Breast epithelium (tissue), 4 donors: ENCODE results near the gene MYO6. TPM values are rescaled to one million over a fixed set of nuclear protein-coding genes. Genes with fewer than 3 reads are reported as not detected.

Source experiments
- DNase-seq, 2 donors: peaks; one replicate each; pipeline ENCODE4 v3.0.0-alpha.2; 2019; ENCODE audit warnings: low spot score in 2 of 2
- H3K27ac ChIP-seq, 2 donors: fragments of 200-600 bp; sonication (generic) in 1 of 2; one replicate each; pipeline ENCODE4 v1.5.1; 2016 to 2019; ENCODE audit warnings: mild to moderate bottlenecking in 1 of 2
- H3K27me3 ChIP-seq, 2 donors: fragments of 200-600 bp; sonication (generic) in 1 of 2; one replicate each; pipeline versions ENCODE4 v1.5.1 to v1.6.0; 2017 to 2019; ENCODE audit warnings: control low read depth in 1 of 2, mild to moderate bottlenecking in 1 of 2
- H3K36me3 ChIP-seq: fragments of 200-600 bp; one replicate; pipeline ENCODE4 v1.5.1; 2019
- H3K4me1 ChIP-seq, 2 donors: fragments of 200-600 bp; sonication (generic); one replicate each; pipeline ENCODE4 v1.5.1; 2016 to 2019; ENCODE audit warnings: control low read depth in 1 of 2
- H3K4me3 ChIP-seq, 3 donors: fragments of 200-600 bp; sonication (generic); 1 replicate in 2 of 3; 2 replicates in 1 of 3; pipeline ENCODE4 v1.5.1; 2016 to 2019; ENCODE audit warnings: mild to moderate bottlenecking in 3 of 3, moderate library complexity in 2 of 3
- H3K9me3 ChIP-seq, 2 donors: fragments of 200-600 bp; sonication (generic) in 1 of 2; one replicate each; pipeline ENCODE4 v1.5.1; 2016 to 2019; ENCODE audit warnings: control low read depth in 1 of 2
- CTCF ChIP-seq, 3 donors: fragments of 450-650 bp; IDR thresholded peaks; one replicate each; pipeline ENCODE4 v1.5.1; 2016 to 2017; ENCODE audit warnings: antibody characterized with exemption in 3 of 3, mild to moderate bottlenecking in 3 of 3, moderate library complexity in 3 of 3
- POLR2A ChIP-seq: fragments of 450-650 bp; IDR thresholded peaks from one replicate; pipeline ENCODE4 v1.6.1; 2016; ENCODE audit warnings: antibody characterized with exemption, mild to moderate bottlenecking, moderate library complexity
- POLR2AphosphoS5 ChIP-seq, 3 donors: sonication (generic); formaldehyde crosslinking; IDR thresholded peaks; one replicate each; pipeline ENCODE4 v1.6.1; 2017; ENCODE audit warnings: antibody characterized with exemption in 3 of 3
- intact Hi-C: fragments of 100-400 bp; cut with DNase I; formaldehyde crosslinking; loops from one replicate; pipeline ENCODE4 v1.15.1; 2023; ENCODE audit warnings: low total_unique reads
- total RNA-seq, 3 donors: library from RNA; depleted of rRNA; stranded (reverse); fragments of >200 nt; gene quantifications; one replicate each; pipeline ENCODE4 v1.1.0, GENCODE V29; 2016

The MYO6 gene
- total RNA-seq, 3 donors from 2014 or later: 21.8 to 143 (median 89.5) TPM

- Histone ChIP-seq H3K4me3 (peak overlapping the region; percentile 90 to 98 (median 92)), H3K9me3 (no peaks in the 10 kb centered on the region), H3K4me1 (no peaks in the 10 kb centered on the region), H3K36me3 (no peaks in the 10 kb centered on the region), H3K27ac (peak overlapping the region; percentile 97), H3K27me3 (no peaks in the 10 kb centered on the region)
- intact Hi-C loops: no loop called here
- TF ChIP-seq CTCF (IDR thresholded peaks at IDR 0.05): no peak
- TF ChIP-seq POLR2AphosphoS5 (IDR thresholded peaks at IDR 0.05): no peak
- no peak for TF ChIP-seq POLR2A
- no peak for DNase-seq
Measured at GRCh38 chr6:75748003-75748742, 866 bp upstream of the MYO6 start.

- H3K4me3 ChIP-seq: no peak overlapping the region
- H3K36me3 ChIP-seq: no peaks in the 10 kb centered on the region
- no peaks in the 10 kb centered on the region for H3K9me3 ChIP-seq
- H3K4me1 ChIP-seq: no peaks in the 10 kb centered on the region
- TF ChIP-seq POLR2A (no peak), POLR2AphosphoS5 (IDR thresholded peaks at IDR 0.05) (no peak), CTCF (IDR thresholded peaks at IDR 0.05) (no peak)
- no peak for DNase-seq
- H3K27me3 ChIP-seq: no peaks in the 10 kb centered on the region
- intact Hi-C loops: no loop called here
- H3K27ac ChIP-seq: peak overlapping the region in 1 of 2 donors; percentile 68
Measured at GRCh38 chr6:75751443-75751842, 2.4 kb downstream of the MYO6 start.

GRCh38 chr6:75752365-75752764 lies 3.3 kb downstream of the MYO6 start:
- TF ChIP-seq CTCF (IDR thresholded peaks at IDR 0.05): no peak
- no peak for TF ChIP-seq POLR2A
- no peak for TF ChIP-seq POLR2AphosphoS5 (IDR thresholded peaks at IDR 0.05)
- DNase-seq: no peak
- H3K4me3 ChIP-seq: no peak overlapping the region
- H3K27me3 ChIP-seq: no peaks in the 10 kb centered on the region
- peak overlapping the region in 1 of 2 donors; percentile 68 for H3K27ac ChIP-seq
- no peaks in the 10 kb centered on the region for H3K4me1 ChIP-seq
- intact Hi-C loops: no loop called here
- no peaks in the 10 kb centered on the region for H3K36me3 ChIP-seq
- no peaks in the 10 kb centered on the region for H3K9me3 ChIP-seq

GRCh38 chr6:75755704-75756103 lies 6.7 kb downstream of the MYO6 start:
- Histone ChIP-seq H3K27ac (no peak overlapping the region), H3K9me3 (no peaks in the 10 kb centered on the region), H3K4me3 (no peak overlapping the region), H3K4me1 (no peaks in the 10 kb centered on the region), H3K36me3 (no peaks in the 10 kb centered on the region), H3K27me3 (no peaks in the 10 kb centered on the region)
- intact Hi-C loops: no loop called here
- TF ChIP-seq CTCF (IDR thresholded peaks at IDR 0.05) (no peak), POLR2AphosphoS5 (IDR thresholded peaks at IDR 0.05) (no peak), POLR2A (no peak)
- no peak for DNase-seq

- H3K27me3 ChIP-seq: no peaks in the 10 kb centered on the region
- no peaks in the 10 kb centered on the region for H3K4me1 ChIP-seq
- no peaks in the 10 kb centered on the region for H3K36me3 ChIP-seq
- no peak for TF ChIP-seq CTCF (IDR thresholded peaks at IDR 0.05)
- no peak overlapping the region for H3K27ac ChIP-seq
- H3K4me3 ChIP-seq: no peak overlapping the region
- DNase-seq: no peak
- intact Hi-C loops: no loop called here
- H3K9me3 ChIP-seq: no peaks in the 10 kb centered on the region
Measured at GRCh38 chr6:75757295-75757694, 8.3 kb downstream of the MYO6 start.
